Stimulated activated naive B cell treated with anti-CD40 and anti-IgM and Interleukin-4, amounts not matched to agents 10 μg/mL and 1 μg/mL and 100 μg/mL, for 72 hours (primary cell): ENCODE data around the gene BCO2.

ENCODE experiments used
- ATAC-seq, 2 donors: fragments of 150-1000 bp; cut with Tn5 transposase; replicated peaks; 2 replicates each; pipeline ENCODE4 v1.10.0; 2021; ENCODE audit warnings: moderate library complexity in 1 of 2
- DNase-seq: peaks from one replicate; pipeline ENCODE4 v3.0.0; 2021
- H3K27ac Mint-ChIP-seq: one replicate; pipeline ENCODE4 v1.8.0; 2022; ENCODE audit warnings: mild to moderate bottlenecking, mixed read lengths
- H3K27me3 Mint-ChIP-seq, 2 donors: one replicate each; pipeline ENCODE4 v1.8.0; 2022; ENCODE audit warnings: mixed read lengths in 2 of 2
- H3K36me3 Mint-ChIP-seq, 2 donors: one replicate each; pipeline ENCODE4 v1.8.0; 2022; ENCODE audit warnings: mixed read lengths in 2 of 2, mild to moderate bottlenecking in 1 of 2
- H3K4me1 Mint-ChIP-seq, 2 donors: one replicate each; pipeline ENCODE4 v1.8.0; 2022; ENCODE audit warnings: mixed read lengths in 2 of 2, mild to moderate bottlenecking in 1 of 2
- H3K4me3 Mint-ChIP-seq, 2 donors: one replicate each; pipeline ENCODE4 v1.8.0; 2022; ENCODE audit warnings: mild to moderate bottlenecking in 2 of 2, mixed read lengths in 2 of 2, moderate library complexity in 1 of 2
- H3K9me3 Mint-ChIP-seq, 2 donors: one replicate each; pipeline ENCODE4 v1.8.0; 2022; ENCODE audit warnings: mixed read lengths in 2 of 2, mild to moderate bottlenecking in 1 of 2

BCO2 gene

DNA sequence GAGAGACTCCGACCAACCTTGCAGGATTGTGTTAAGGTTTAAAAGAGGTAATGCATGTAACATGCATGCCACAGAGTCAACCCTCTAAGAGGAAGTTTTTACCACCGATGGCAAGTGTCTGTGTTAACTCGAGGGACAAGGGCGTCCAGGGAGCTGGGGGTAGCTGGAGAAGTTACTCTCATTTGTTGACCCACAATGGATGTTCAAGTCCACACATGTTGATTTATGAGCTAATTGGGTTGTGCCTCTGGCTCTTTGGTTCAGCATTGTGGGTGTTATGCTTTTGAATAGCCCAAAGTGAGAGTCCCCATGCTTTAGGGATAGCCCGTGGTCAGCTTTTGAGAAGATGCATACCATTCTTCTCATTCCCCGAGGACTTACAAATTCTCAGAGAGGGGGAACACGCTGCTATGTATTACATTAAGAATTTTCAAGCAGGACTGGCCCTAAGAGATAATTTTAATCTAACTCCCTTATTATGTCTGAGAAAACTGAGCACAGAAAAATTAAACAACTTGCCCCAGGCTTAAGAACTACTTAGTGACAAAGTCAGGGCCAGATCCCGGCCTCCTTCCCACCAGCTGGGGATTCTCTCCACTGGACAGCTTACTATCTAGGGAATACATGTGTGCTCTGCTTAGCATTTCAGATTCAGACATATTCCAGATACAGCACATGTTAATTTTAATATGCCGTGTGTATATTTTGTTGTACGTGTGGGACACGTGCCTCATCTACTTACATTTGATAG, 90.5 kb downstream of the BCO2 start:
- H3K9me3 Mint-ChIP-seq: no peaks in the 10 kb centered on the region
- DNase-seq: no peak
- H3K27ac Mint-ChIP-seq: no peak overlapping the region
- peaks cover 4 to 12% of the 10 kb centered on the region in 2 donors for H3K4me1 Mint-ChIP-seq
- H3K4me3 Mint-ChIP-seq: no peak overlapping the region
- H3K27me3 Mint-ChIP-seq: no peaks in the 10 kb centered on the region
- H3K36me3 Mint-ChIP-seq: no peaks in the 10 kb centered on the region
- ATAC-seq: no peak

DNA sequence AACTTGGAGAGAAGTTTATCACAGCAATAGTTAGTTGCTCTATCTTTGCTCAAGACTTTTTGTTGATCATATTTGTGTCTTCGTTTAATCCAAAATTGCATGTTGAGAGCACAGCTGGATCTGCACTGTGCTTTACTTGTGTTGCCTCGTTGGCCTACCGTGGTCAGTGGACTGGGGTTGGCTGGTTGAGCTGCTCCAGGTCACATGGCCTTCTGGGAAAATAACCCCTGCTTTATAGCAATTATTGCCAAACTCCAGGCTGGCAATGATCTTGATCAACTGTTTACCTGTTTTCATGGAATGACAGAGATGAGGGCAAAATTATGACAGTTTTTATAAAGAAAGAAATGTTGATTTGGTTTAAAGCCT, 91.1 kb downstream of the BCO2 start:
- H3K4me3 Mint-ChIP-seq: no peak overlapping the region
- no peaks in the 10 kb centered on the region for H3K36me3 Mint-ChIP-seq
- no peak overlapping the region for H3K27ac Mint-ChIP-seq
- H3K27me3 Mint-ChIP-seq: no peaks in the 10 kb centered on the region
- peaks cover 8 to 18% of the 10 kb centered on the region in 2 donors for H3K4me1 Mint-ChIP-seq
- H3K9me3 Mint-ChIP-seq: no peaks in the 10 kb centered on the region
- ATAC-seq: no peak
- DNase-seq: no peak

DNA sequence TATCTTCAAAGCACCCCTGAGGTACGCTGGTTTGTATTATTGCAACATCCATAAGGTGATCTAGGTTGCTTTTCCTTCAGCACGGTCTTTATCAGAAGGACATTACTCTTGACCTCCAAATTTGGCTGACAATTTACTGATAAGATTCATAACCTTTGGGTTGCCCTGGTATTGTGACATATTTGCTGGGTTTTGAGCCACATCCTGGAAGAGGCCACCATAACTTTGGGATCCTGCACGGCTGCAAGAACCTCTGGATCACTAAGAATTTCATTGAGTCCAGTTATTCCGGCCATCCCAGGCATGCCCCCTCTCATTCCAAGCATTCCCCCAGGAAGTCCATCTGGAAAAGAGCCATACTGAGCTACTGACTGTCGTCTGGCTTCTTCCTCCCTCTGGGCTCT, 91.9 kb downstream of the BCO2 start:
- peaks cover 15 to 26% of the 10 kb centered on the region in 2 donors for H3K4me1 Mint-ChIP-seq
- DNase-seq: no peak
- H3K27me3 Mint-ChIP-seq: no peaks in the 10 kb centered on the region
- H3K9me3 Mint-ChIP-seq: no peaks in the 10 kb centered on the region
- no peak for ATAC-seq
- no peaks in the 10 kb centered on the region for H3K36me3 Mint-ChIP-seq
- no peak overlapping the region for H3K27ac Mint-ChIP-seq
- no peak overlapping the region for H3K4me3 Mint-ChIP-seq

DNA sequence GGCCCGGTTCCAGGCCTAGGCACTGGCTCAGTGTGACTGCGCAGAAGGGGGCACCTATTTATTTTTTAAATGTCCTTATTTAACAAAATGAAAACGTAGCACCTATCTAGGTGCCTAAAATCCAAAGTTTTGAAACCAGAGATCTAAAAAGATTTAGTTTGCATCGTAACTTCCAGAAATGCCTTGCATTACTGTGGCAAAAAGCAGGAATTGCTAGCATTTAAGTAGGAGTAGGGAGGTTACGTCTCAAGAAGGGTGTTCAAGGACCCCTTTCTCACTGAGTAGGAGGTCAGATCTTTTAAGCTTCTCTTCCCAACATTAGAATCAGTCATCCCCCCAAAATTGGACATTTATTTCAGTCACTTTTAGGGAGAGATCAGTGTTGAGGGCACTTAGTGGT, 93.1 kb downstream of the BCO2 start:
- Mint-ChIP-seq H3K27me3 (no peaks in the 10 kb centered on the region), H3K27ac (no peak overlapping the region), H3K4me3 (no peak overlapping the region), H3K4me1 (peaks cover 20 to 29% of the 10 kb centered on the region in 2 donors), H3K36me3 (no peaks in the 10 kb centered on the region), H3K9me3 (no peaks in the 10 kb centered on the region)
- ATAC-seq: no peak
- DNase-seq: no peak
